Stimulated activated naive CD4-positive, alpha-beta T cell treated with Interleukin-2 at 50 U/mL for 16 hours (primary cell): ENCODE measurements around the gene ENO3.

ENCODE experiments used
- DNase-seq: peaks from one replicate; lab custom pipeline; 2025; lab: John Stamatoyannopoulos, UW

The ENO3 gene

GRCh38 chr17:4973256-4974114 lies 22.6 kb downstream of the ENO3 start:
- DNase-seq, result no peak

GRCh38 chr17:4974115-4974670 lies 23.3 kb downstream of the ENO3 start:
- DNase-seq, result no peak

- DNase-seq, result no peak
Observed at GRCh38 chr17:4978726-4979125, 27.8 kb downstream of the ENO3 start.

DNA sequence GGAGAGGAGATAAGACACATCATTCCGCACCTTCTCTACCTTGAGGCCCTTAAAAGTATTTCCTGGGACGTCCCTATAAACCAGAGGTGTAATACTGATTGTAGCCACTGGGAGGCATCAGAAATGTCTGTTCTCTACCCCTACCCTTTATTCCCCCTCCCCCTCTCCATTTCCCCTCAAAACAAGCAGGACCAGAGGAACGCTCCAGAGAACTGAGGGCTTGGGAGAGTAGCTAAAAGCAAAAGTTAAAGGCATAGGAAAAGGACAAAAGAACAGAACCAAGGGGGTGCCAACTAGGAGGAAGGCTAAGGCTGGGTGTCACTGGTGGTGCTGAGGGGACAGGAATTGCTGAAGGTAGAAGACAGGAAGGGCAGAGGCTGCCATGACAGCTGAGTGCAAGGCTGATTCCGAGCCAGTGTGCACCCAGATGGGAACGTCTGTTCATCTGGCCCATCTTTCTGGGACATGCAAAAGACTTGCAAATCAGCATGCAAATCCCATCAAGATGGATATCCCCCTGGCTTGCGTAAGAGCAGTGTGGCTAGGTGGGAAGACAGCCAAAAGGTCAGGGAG lies 29.8 kb downstream of the ENO3 start:
- no peak for DNase-seq

DNA sequence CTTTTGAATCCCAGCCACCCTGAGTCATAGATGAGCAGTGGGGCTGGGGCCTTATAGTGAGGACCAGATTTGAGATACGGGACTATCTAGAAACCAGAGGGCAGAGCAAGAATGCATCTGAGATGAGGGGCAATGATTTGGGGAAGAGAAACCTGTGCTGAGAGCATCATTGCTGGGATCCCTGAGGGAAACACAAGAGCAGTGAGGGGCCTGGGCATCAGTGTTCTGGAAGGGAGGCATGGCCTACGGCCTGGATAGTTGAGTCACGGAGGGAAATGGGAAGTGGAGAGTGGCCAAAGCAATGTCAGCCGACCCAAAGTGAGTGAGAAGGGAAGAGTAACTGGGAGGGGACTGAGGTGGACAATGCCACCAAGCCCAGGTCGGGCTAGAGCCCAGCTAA lies 31.4 kb downstream of the ENO3 start:
- DNase-seq, result no peak

DNA sequence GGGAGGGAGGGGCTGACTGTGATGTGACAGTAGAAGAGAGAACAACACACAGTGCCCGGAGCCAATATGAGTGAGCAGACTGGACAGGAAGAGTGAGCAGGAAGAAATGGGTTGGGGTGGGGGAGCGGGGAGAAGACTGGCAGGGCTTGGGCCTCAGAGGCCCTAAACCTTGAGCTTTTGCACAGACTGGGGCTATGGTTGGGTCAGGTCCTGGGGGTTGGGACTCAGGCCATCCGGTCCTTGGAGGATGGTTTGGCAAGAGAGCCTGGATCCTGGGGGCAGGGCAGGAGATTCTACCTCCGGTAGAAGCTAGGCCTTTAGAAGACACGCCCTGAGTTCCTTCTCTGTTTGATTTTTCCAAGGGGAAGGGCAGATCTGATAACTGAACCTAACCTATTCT lies 35.5 kb downstream of the ENO3 start:
- no peak for DNase-seq

DNA sequence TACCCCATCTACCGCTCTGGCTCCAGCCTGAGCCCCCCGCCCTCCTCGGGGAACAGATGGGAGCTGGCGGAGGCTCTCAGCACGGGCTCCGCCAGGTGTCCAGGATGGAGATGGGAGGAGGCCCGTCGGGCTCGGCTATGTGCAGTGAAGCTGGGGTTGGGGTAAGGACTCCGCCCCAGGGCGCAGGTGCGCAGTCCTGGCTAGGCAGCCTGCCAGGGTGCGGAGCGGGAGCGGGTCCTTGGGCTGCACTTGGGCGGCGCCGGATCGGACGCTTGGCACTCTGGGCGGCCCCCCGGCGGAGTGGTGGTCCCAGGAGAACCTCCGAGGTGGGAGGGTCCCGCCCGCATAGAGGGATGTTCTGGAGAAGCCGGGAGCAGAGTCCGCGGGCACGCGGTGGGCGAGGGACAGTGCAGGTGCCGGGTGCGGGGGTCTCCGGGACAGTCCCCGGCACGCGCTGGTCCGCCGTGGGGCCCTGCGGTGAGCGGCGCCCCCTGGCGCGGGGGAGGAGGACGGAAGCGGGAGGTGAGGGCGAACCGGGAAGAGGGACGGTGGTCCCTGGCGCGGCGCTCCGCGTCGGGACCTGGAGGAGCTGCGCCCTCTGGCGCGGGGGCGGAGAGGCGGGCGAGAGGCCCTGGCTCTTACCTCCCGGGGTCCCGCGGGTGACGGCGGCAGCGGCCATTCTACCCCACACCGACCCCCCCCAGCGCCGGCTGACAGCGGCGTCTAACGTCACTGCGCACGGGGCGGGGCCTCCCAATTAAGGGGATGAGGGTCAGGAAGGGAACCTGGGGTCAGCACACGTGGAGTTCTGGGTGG lies 36.2 kb downstream of the ENO3 start, which contains the start of gene CAMTA2:
Gene CAMTA2, minus strand, starts transcription at position 725 of the 816 bp plus-strand sequence. CDS start 1,453 bp downstream, outside the sequence.
- peak; percentile 89 for DNase-seq

DNA sequence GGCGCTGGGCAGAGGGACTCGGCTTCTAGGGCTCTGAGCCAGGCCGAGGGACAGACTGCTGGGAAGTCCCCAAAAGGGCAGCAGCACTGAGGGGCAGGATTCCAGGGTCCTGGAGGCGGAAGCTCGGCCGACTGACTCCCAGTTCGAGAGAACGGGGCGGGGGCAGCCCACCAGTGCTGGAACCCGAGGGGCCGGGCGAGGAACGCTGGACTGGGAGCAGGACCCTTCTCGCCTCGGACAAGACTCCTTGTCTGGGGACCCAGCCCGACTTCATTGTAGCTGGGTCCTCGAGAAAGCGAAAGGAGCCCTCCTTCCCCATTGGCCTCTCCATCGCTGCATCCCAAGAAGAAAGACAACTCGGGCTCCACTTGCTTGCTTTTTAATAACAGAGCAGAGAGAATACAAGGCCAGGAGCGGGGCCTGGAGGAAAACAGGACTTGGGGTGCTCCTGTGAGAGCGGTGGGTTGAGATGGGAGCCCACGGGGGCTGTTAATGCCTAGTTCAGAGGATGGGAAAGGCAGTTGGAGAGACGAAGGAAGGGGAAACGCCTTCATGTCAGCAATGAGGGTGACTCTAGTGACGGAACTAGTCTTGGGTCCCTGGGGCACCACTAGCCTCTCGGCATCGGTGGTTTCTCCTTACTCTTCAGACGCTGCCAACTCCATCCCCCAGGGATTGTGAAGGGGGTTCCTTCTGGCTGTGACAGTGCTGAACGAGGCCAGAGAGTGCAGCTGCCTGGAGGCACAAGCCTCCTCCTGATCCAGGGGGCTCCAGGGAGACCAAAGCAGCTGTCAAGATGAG lies 37.0 kb downstream of the ENO3 start:
- no peak for DNase-seq

GRCh38 chr17:4994081-4994595 lies 43.2 kb downstream of the ENO3 start:
- DNase-seq, result no peak

- DNase-seq, result peak; percentile 85
Observed at GRCh38 chr17:4997302-4998026, 46.5 kb downstream of the ENO3 start, which contains the start of the genes INCA1 and KIF1C. INCA1 (minus strand) TSS chr17:4997522; CDS start chr17:4994437, 3,085 bp downstream. KIF1C (plus strand) TSS chr17:4997950; CDS start chr17:5000247, 2,297 bp downstream.

GRCh38 chr17:4998027-4998731 lies 47.3 kb downstream of the ENO3 start:
- no peak for DNase-seq

GRCh38 chr17:4998732-4999429 lies 48.0 kb downstream of the ENO3 start:
- DNase-seq, result no peak

DNA sequence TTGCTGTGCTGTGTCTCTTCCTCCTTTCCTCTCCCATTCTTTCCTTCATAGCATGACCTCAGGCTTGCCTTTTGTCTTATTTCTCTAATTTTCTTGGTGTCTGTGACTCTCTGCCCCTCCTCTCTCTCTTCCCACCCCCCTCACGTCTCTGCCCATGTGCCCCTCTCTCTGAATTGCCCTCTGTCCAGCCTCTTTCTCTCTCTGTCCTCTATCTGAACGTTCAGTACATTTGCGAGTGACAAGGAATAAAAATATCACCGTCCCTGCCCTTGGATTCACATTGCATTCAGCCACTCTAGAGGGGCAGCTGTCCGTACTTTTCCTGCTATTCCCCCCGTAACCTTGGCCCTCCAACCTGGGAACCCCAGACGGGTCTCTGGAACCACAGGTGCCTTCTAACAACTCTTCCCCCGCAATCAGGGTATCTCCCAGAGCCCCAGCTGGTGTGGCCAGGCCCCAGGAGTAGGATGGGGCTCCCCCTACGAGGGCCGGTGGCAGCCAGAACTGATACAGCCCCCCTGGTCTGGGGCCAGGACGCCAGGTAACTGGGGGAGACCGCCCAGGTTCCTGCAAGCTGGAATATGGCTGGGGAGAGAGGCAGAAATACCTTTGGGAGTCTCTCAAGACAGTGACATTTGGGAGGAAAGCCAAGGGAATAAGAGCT lies 48.6 kb downstream of the ENO3 start:
- no peak for DNase-seq

- DNase-seq, result no peak
Observed at GRCh38 chr17:5000237-5000639, 49.3 kb downstream of the ENO3 start.

DNA sequence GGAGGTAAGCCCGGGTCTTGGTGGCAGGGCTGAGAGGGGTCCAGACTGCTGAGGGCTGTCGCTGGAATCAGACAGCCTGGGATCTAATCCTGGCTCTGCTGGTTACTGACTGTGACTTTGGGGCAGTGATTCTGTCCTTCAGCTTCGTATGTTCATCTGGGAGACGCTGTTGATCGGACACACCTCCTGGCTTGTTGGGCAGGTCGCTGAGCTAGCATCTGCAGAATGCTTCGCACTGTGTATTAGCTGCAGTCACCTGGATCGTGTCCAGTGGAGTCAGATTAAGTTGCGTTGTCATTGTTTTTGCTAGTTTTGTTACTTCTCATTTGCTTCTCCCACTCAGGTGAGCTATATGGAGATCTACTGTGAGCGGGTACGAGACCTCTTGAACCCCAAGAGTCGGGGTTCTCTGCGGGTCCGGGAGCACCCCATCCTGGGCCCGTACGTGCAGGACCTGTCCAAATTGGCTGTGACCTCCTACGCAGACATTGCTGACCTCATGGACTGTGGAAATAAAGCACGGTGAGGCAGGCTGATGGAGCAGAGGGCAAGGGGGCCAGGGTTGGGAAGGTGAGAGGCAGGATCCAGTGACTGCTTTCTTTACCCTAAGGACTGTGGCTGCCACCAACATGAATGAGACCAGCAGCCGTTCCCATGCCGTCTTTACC lies 51.3 kb downstream of the ENO3 start:
- no peak for DNase-seq

DNA sequence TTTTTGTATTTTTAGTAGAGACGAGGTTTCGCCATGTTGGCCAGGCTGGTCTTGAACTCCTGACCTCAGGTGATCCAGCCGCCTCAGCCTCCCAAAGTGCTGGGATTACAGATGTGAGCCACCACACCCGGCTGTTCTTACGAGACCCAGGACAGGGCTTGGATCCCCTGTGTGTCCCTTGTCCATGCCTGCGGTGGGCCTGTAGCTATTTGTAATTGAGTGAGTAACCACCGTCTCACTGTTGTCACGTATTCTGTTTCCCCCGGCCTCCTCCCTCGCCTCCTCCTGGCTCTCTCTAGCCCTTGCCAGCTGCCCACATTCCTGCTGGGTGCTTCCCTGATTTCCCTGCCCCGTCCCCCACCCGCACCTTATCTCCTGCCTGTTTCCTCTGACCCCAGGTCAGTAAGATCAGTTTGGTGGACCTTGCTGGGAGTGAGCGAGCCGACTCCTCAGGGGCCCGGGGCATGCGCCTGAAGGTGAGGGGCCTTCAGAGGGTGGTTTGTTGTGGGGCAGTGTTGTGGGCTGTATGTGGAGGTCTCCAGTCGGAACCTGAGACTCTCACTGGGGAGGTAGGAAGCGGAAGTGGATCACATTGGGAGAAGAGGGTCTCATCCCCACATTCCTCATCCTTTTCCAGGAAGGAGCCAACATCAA lies 52.4 kb downstream of the ENO3 start:
- no peak for DNase-seq
